Panc1 (cell line): Measurements from ENCODE around the gene FRRS1. TPM values are rescaled to one million over a fixed set of nuclear protein-coding genes. Genes with fewer than 3 reads are reported as not detected.
A peak's percentile ranks its signal among the peaks of the same experiment; 100 is the strongest.

Experiments used
- ATAC-seq: fragments of 200-7000 bp; cut with Tn5 transposase; 2 replicates; pipeline ENCODE4 v1.9.1; 2020; ENCODE audit warnings: mild to moderate bottlenecking, moderate library complexity
- Bru-seq: library from RNA; stranded (reverse); fragments of 400-500 nt; gene quantifications from one replicate; lab custom pipeline; 2021; lab: Mats Ljungman, UMichigan
- BruChase-seq, 2 experiments: library from RNA; stranded (reverse); fragments of 400-500 nt; gene quantifications; one replicate each; lab custom pipeline; 2021; lab: Mats Ljungman, UMichigan
- BruUV-seq: library from RNA; stranded (reverse); fragments of 400-500 nt; replicated peaks from 2 replicates; lab custom pipeline; 2021; lab: Mats Ljungman, UMichigan
- CTCF ChIA-PET: fragments of 300-600 bp; sonication (Branson Sonifier 250); formaldehyde crosslinking; loops from one replicate; lab custom pipeline; 2022; ENCODE audit warnings: antibody characterized with exemption; lab: Charles Lee
- POLR2A ChIA-PET: fragments of 300-600 bp; sonication (Branson Sonifier 250); formaldehyde crosslinking; loops from one replicate; lab custom pipeline; 2022; ENCODE audit warnings: antibody characterized with exemption; lab: Charles Lee
- DNase-seq: peaks from one replicate; pipeline ENCODE4 v3.0.0-alpha.2; 2010; ENCODE audit warnings: low read depth, low spot score
- H3K27ac ChIP-seq: 2 replicates; pipeline ENCODE4 v1.5.1; 2011; ENCODE audit warnings: mild to moderate bottlenecking, low read length, inconsistent platforms
- H3K27me3 ChIP-seq: fragments of 200-500 bp; sonication (Bioruptor generic); 2 replicates; pipeline ENCODE4 v1.6.0; 2014; ENCODE audit warnings: low read length, inconsistent platforms; ENCODE audit not compliant: control insufficient read depth, insufficient read depth
- H3K36me3 ChIP-seq: fragments of 200-500 bp; sonication (Bioruptor generic); 2 replicates; pipeline ENCODE4 v1.5.1; 2014; ENCODE audit warnings: inconsistent platforms, mild to moderate bottlenecking, low read length, moderate library complexity; ENCODE audit not compliant: control insufficient read depth, insufficient read depth
- H3K4me1 ChIP-seq: 2 replicates; pipeline ENCODE4 v1.5.1; 2011; ENCODE audit warnings: inconsistent platforms, mild to moderate bottlenecking, low read length, moderate library complexity; ENCODE audit not compliant: control insufficient read depth, insufficient read depth
- H3K4me3 ChIP-seq, 2 experiments: 2 replicates each; pipeline ENCODE4 v1.5.1; 2011 to 2012; ENCODE audit warnings: low read depth in 2 of 2, low read length in 2 of 2, mild to moderate bottlenecking in 2 of 2, inconsistent platforms in 1 of 2, moderate library complexity in 1 of 2
- H3K9me3 ChIP-seq: fragments of 200-500 bp; sonication (Bioruptor generic); 2 replicates; pipeline ENCODE4 v1.5.1; 2014; ENCODE audit warnings: low read depth, mild to moderate bottlenecking, inconsistent platforms, low read length, moderate library complexity; ENCODE audit not compliant: control insufficient read depth, insufficient read depth
- CTCF ChIP-seq: fragments of 450-650 bp; IDR thresholded peaks from 2 replicates; pipeline ENCODE4 v1.5.1; 2017; ENCODE audit warnings: mild to moderate bottlenecking
- POLR2AphosphoS5 ChIP-seq: IDR thresholded peaks from 2 replicates; pipeline ENCODE4 v1.6.1; 2012; ENCODE audit warnings: mild to moderate bottlenecking, low read depth, low read length, moderate library complexity
- REST ChIP-seq, 2 experiments: IDR thresholded peaks; 2 replicates each; pipeline ENCODE4 v1.6.1; 2011 to 2012; ENCODE audit warnings: low read depth in 2 of 2, control low read depth in 1 of 2, low read length in 1 of 2, mild to moderate bottlenecking in 1 of 2, moderate library complexity in 1 of 2; ENCODE audit not compliant: insufficient read depth in 1 of 2
- SIN3A ChIP-seq: IDR thresholded peaks from 2 replicates; pipeline ENCODE4 v1.6.1; 2012; ENCODE audit warnings: low read depth, mild to moderate bottlenecking, low read length, moderate library complexity, borderline replicate concordance; ENCODE audit not compliant: insufficient read depth
- TCF7L2 ChIP-seq: IDR thresholded peaks from 2 replicates; pipeline ENCODE4 v1.6.1; 2011; ENCODE audit warnings: mild to moderate bottlenecking, low read depth, low read length, inconsistent platforms
- in situ Hi-C: cut with HindIII; loops from 2 replicates; pipeline ENCODE4 v1.10.0; 2016; ENCODE audit warnings: low sequenced_read_pairs, low pct_unique_long_range_greater_than_20kb
- intact Hi-C: fragments of 100-400 bp; cut with micrococcal nuclease; formaldehyde crosslinking; loops from one replicate; pipeline ENCODE4 v1.10.0; 2022; ENCODE audit not compliant: unreplicated experiment
- long read RNA-seq: library from polyadenylated mRNA; unstranded; transcript quantifications from one replicate; pipeline ENCODE4 v2.0.0, GENCODE V29; 2021; ENCODE audit not compliant: unreplicated experiment
- polyA plus RNA-seq: library from polyadenylated mRNA; unstranded; fragments of >200 nt; gene quantifications from one replicate; pipeline ENCODE4 v1.2.1, GENCODE V29; 2012; ENCODE audit warnings: missing spikeins; ENCODE audit not compliant: insufficient read length
- total RNA-seq: library from RNA; stranded (reverse); gene quantifications from one replicate; pipeline ENCODE4 v1.2.1, GENCODE V29; 2021; ENCODE audit not compliant: unreplicated experiment

Gene FRRS1, protein sequence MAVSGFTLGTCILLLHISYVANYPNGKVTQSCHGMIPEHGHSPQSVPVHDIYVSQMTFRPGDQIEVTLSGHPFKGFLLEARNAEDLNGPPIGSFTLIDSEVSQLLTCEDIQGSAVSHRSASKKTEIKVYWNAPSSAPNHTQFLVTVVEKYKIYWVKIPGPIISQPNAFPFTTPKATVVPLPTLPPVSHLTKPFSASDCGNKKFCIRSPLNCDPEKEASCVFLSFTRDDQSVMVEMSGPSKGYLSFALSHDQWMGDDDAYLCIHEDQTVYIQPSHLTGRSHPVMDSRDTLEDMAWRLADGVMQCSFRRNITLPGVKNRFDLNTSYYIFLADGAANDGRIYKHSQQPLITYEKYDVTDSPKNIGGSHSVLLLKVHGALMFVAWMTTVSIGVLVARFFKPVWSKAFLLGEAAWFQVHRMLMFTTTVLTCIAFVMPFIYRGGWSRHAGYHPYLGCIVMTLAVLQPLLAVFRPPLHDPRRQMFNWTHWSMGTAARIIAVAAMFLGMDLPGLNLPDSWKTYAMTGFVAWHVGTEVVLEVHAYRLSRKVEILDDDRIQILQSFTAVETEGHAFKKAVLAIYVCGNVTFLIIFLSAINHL
- 1.2 TPM for total RNA-seq
- 0.15 TPM for polyA plus RNA-seq
- percentile 32 among the genes with signal in this experiment for Bru-seq, nascent RNA
- percentile 30 among the genes with signal in this experiment for BruChase-seq, experiment 1, labeled RNA remaining after a 2-hour chase
- BruChase-seq, experiment 2, labeled RNA remaining after a 6-hour chase = percentile 32 among the genes with signal in this experiment
- long read RNA-seq = 0 reads

GRCh38 chr1:99766378-99766800 is at the start of gene FRRS1:
Gene FRRS1 (minus strand): TSS chr1:99766635. CDS start chr1:99748768, 17,867 bp downstream.
- intact Hi-C loops (no loop called here), in situ Hi-C loops (no loop called here)
- Histone ChIP-seq H3K4me1 (no peaks in the 10 kb centered on the region), H3K9me3 (no peaks in the 10 kb centered on the region), H3K36me3 (peaks cover 4% of the 10 kb centered on the region; the same call in 1 of the 2 replicates), H3K27me3 (peaks cover 2% of the 10 kb centered on the region), H3K27ac (no peak within 1 kb of the TSS), H3K4me3 (peak within 1 kb of the TSS; percentile 55 to 58)
- ChIA-PET POLR2A (interaction anchor here (0.7 kb wide), 1 partner anchor 59 kb away, joined by 5 read pairs; no protein-coding TSS in a partner anchor), CTCF (interaction anchor here (0.6 kb wide), 1 partner anchor 730 kb away, joined by 3 read pairs; no protein-coding TSS in a partner anchor)
- DNase-seq (peak; percentile 24), ATAC-seq (peak; percentile 77)
- no peak for TF ChIP-seq REST (IDR thresholded peaks at IDR 0.05; ENCODE audit: insufficient read depth in 1 of 2, low read depth in 2 of 2, low read length in 1 of 2)
- TF ChIP-seq SIN3A = no peak
- no peak for TF ChIP-seq POLR2AphosphoS5
- no peak for TF ChIP-seq CTCF
- TF ChIP-seq TCF7L2 = no peak
- BruUV-seq = no TSS peak

DNA sequence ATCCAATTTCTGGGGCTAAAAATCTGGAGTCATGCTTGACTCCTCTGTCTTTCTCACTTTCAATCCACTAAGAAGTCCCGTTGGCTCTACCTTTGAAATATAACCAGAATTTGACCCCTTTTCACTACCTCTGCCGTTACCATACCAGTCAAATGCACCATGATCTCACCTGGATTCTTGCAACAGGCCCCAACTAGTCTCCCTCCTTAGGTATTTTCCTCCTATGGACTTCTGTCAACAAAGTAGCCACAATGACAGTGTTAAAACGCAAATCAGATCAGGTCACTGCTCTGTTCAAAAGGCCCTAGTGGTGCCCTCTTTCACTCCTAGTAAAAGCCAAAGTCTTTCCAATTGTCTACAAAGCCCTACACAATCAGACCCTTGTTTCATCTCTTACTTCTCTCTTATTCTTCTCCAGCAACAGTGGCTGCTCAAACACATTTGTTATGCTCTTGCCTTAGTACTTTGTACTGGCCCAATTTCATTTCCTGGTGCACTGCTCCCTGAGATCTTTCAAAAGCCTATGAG is 48.0 kb upstream of the FRRS1 start:
- ChIA-PET CTCF (no interaction called here), POLR2A (no interaction called here)

More for the DNA sequence above, 48.0 kb upstream of the FRRS1 start:
- intact Hi-C loops (no loop called here), in situ Hi-C loops (no loop called here)
- no peak overlapping the region for H3K4me3 ChIP-seq
- no peak for TF ChIP-seq TCF7L2
- TF ChIP-seq REST (IDR thresholded peaks at IDR 0.05; ENCODE audit: insufficient read depth in 1 of 2, low read depth in 2 of 2, low read length in 1 of 2) = no peak
- no peak for TF ChIP-seq CTCF
- TF ChIP-seq POLR2AphosphoS5 = no peak
- TF ChIP-seq SIN3A = no peak
- ATAC-seq (no peak), DNase-seq (no peak)
- H3K36me3 ChIP-seq = no peaks in the 10 kb centered on the region
- no peaks in the 10 kb centered on the region for H3K9me3 ChIP-seq
- no peak overlapping the region for H3K27ac ChIP-seq
- H3K4me1 ChIP-seq = no peaks in the 10 kb centered on the region
- no TSS peak for BruUV-seq
- no peaks in the 10 kb centered on the region for H3K27me3 ChIP-seq
